Measurements from ENCODE around the gene SSBP3.

DNA sequence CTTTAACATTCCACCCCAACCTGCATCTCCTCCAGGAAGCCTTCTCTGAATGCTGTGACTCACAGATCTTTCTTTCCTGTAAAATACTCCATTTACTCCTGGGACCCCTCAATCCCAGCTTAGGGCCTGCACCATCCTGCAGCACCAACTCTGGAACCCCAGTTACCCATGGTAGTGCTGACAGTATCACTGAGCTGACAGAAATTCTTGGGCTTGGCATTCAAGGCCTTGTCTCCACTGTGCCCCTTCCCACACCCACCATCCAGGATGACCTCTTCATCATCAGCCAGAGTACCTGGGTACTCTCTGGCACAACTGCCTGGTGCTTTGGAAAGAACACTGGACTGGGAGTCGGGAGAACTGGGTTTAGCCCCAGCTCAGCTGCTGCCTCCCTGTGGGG lies 214.7 kb downstream of the SSBP3 start:
- TF ChIP-seq, protein P1, sequence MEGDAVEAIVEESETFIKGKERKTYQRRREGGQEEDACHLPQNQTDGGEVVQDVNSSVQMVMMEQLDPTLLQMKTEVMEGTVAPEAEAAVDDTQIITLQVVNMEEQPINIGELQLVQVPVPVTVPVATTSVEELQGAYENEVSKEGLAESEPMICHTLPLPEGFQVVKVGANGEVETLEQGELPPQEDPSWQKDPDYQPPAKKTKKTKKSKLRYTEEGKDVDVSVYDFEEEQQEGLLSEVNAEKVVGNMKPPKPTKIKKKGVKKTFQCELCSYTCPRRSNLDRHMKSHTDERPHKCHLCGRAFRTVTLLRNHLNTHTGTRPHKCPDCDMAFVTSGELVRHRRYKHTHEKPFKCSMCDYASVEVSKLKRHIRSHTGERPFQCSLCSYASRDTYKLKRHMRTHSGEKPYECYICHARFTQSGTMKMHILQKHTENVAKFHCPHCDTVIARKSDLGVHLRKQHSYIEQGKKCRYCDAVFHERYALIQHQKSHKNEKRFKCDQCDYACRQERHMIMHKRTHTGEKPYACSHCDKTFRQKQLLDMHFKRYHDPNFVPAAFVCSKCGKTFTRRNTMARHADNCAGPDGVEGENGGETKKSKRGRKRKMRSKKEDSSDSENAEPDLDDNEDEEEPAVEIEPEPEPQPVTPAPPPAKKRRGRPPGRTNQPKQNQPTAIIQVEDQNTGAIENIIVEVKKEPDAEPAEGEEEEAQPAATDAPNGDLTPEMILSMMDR (IDR thresholded peaks at IDR 0.05 in 2 of 3, conservative IDR thresholded peaks at IDR 0.05 in 1 of 3; ENCODE audit: borderline replicate concordance in 1 of 3, insufficient read depth in 1 of 3, low read depth in 2 of 3, low read length in 2 of 3): no peak
- TF ChIP-seq POLR2A (IDR thresholded peaks at IDR 0.05; ENCODE audit: borderline replicate concordance, extremely low read depth, insufficient read depth, insufficient read length): no peak
- no peak for TF ChIP-seq ZBTB33 (IDR thresholded peaks at IDR 0.05; ENCODE audit: extremely low read depth, insufficient replicate concordance, low read length)
- TF ChIP-seq REST (IDR thresholded peaks at IDR 0.05; ENCODE audit: low read depth): no peak
- no peak for TF ChIP-seq EZH2phosphoT487 (IDR thresholded peaks at IDR 0.05; ENCODE audit: borderline replicate concordance)
